Right hindlimb (tissue), 1 donor: Measurements from ENCODE around the gene KIFC1.

ENCODE experiments used
- DNase-seq: peaks from one replicate; pipeline ENCODE4 v3.0.0-alpha.2; 2018

Gene KIFC1

DNA sequence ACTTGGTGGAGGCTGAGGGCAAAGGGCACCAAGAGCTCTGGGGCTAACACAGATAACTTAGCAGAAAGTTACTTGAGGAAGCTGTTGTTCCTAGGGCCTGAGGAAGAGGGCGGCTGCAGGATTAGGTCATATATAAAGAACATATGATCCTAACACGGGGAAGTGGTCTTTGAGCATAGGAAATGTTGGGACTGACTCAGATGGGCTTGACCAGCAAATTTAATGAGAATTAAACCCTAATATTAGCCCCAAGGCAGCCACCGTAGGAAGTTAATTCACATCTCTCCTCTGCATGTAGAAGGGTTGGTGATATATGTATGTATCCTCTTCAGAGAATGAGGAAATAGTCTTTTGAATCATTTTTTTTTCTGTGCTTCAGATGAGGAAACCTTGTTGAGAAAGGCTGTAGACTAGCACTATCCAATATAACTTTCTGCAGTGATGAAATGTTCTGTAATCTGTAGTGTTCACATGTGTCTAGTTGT is 53.5 kb downstream of the KIFC1 start:
- DNase-seq = no peak

- no peak for DNase-seq
Measured at GRCh38 chr6:33446356-33446755, 54.7 kb downstream of the KIFC1 start.

DNA sequence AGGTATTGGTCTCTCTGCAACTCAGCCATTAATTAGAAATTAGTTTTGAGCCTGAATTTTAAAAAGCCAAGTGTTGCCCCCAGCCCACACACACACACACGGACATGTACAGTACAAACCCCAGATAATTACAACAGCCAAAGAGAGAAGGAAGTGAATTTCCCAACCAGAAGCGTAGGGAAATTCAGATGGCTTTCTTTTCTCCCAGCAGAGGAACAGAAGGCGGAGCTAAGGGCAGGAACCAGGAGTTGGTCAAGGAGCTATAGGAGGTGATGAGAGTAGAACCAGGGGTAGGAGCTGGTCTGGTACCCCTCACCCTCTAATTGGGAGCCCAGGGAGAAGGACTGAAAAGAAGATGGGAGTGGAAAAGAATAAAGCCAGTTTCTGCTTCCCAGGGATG is 58.8 kb downstream of the KIFC1 start:
- no peak for DNase-seq

DNA sequence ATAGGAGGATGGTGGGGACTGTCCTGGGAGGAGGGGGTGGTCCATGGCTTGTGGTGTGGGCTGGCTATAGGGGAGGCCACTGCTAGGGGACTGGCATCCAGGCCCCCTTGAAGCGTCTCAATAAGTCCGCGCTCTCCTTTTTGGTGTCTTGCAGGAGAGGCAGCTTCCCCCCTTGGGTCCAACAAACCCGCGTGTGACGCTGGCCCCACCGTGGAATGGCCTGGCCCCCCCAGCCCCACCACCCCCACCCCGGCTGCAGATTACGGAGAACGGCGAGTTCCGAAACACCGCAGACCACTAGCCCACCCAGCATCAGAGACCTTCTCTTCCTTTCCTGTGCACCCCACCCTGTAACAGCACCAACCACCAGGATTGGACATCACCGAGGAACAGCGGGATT is 60.0 kb downstream of the KIFC1 start:
- DNase-seq = no peak

DNA sequence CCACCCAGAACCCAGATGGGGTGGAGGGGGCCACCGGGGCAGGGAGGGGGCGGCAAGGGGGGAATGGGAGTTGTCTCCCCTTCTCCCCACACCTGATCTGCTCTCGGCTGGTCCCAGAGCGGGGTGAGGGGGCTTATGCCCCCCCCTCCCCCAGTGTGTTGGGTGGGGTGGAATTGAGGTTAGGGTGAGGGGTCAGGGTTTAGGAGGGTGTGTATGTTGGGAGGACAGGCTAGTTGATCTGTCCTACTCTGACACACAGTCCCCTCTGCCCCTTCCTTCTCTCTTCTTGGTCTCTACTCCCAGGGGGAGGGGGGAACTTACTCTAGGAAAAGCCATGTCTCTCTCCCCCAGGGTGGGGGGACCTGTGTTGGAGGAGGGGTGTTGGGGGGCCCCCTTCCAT is 60.9 kb downstream of the KIFC1 start:
- no peak for DNase-seq

DNA sequence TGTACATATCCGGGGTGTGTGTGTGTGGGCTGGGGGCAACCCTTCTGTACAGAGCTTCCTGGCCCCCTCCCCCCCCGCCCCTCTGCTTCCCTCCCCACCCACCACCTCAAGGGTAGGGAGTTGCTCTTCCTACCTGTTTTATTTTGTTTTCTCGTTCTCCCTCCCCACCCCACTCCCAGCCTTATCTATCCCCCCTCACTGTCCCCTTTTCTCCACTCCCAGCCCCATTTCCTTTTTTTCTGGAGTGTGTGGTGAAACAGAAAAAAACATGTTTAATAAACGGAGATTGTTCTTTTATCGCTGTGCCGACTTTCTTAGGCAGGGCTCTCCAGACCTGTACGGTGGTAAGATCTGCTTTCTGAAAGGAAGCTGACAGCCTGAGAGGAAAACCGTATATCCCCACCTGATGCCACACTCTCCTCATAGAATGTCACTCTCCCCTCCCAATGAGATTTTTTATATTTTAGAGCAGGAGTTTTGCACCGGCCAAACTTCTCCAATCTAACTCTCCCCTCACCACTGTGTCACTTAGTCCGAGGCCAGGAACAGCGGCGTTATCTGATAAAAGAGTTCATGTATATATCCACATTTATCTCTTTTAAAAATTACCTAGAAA is 61.9 kb downstream of the KIFC1 start:
- DNase-seq = no peak

DNA sequence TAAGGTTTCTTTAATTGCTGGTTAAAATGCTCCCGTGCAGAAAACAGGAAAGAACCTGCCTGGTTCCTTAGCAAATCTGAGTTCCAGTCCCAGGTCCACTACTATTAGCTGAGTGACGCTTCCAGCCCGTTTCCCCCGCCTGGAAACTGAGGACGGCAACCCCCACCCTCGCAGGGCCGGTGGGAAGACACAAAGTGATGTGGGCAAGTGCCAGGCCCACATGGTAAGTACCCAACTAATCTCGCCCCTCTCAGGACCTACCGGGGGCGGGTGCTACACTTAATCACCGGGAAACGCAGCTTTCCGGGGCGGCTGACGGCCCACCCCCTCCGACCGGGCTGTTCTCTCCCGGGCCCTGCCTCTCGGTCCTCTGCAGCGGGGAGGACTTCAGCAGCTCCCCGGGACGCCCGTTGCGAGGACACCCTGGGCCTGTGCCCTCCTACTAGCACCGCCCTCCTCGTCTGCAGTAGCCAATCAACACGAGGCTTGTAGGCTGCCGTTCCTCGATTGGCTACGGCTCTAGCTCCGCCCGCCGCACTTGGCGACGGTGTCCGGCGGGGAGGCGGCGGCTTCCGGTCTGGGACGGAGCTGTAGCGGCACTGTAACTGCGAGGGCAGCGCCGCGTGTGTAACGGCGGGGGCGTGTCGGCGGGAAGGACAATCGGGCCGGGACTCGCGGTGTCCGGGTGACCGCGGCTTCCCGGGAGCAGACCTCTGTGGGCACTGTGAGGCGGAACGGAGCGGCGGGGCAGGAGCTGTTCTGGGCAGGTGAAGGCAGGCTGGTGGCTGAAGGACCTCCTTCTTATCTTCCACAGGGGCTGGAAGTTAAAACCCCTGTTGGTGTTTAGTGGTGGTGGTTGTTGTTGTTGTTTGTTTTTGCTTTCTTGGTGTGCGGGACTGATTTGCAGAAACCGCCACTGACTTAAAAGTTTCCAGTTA is 62.7 kb downstream of the KIFC1 start, which contains the start of gene ZBTB9:
Gene ZBTB9 (plus strand): TSS at position 568 of the 938 bp plus-strand sequence. CDS start 525 bp downstream, outside the sequence.
- peak; percentile 97 for DNase-seq

GRCh38 chr6:33455051-33455450 is 63.4 kb downstream of the KIFC1 start:
- DNase-seq = no peak

DNA sequence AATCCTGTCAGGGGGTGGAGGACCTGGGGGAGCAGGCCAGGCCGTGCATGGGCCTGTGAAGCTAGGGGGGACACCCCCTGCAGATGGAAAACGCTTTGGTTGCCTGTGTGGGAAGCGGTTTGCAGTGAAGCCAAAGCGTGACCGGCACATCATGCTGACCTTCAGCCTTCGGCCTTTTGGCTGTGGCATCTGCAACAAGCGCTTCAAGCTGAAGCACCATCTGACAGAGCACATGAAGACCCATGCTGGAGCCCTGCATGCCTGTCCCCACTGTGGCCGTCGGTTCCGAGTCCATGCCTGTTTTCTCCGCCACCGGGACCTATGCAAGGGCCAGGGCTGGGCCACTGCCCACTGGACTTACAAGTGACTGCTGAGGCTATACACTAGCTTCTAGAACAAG is 64.5 kb downstream of the KIFC1 start:
- no peak for DNase-seq

- no peak for DNase-seq
Measured at GRCh38 chr6:33458676-33459075, 67.1 kb downstream of the KIFC1 start.

DNA sequence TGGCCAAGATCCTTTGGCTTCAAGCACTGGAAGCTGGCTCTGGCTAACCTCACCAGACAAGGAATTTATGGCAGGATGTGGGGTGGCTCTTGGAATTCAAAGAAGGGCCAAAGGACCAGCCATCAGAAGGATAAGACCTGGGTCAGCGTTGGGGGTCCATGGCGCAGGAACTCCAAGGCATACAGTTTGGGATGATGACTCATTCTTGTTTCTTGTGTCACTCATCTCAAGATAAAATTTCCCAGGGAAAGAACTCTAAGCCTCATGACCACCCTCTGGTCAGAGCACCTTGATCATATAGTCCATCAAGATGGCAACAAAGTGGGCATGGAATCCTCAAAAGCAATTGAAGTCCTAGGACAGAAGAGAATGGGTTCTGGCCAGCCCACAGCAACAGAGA is 67.6 kb downstream of the KIFC1 start:
- no peak for DNase-seq
